Mononuclear cell (primary cell): Measurements from ENCODE around the gene SUMF1. TPM values are rescaled to one million over a fixed set of nuclear protein-coding genes. Genes with fewer than 3 reads are reported as not detected.

ENCODE experiments used
- H3K27me3 ChIP-seq: 2 replicates; pipeline ENCODE4 v1.6.0; 2011; ENCODE audit warnings: low read length, control low read depth; ENCODE audit not compliant: insufficient read depth
- H3K4me1 ChIP-seq: 2 replicates; pipeline ENCODE4 v1.5.1; 2011; ENCODE audit warnings: mild to moderate bottlenecking, low read length, control low read depth; ENCODE audit not compliant: insufficient read depth
- H3K4me3 ChIP-seq: 2 replicates; pipeline ENCODE4 v1.5.1; 2011; ENCODE audit warnings: mild to moderate bottlenecking, low read length, moderate library complexity
- H3K9me3 ChIP-seq: 2 replicates; pipeline ENCODE4 v1.5.1; 2011; ENCODE audit warnings: low read depth, mild to moderate bottlenecking, control low read depth, low read length
- total RNA-seq: library from RNA; depleted of rRNA; stranded (reverse); fragments of >200 nt; gene quantifications from one replicate; pipeline ENCODE4 v1.2.3, GENCODE V29; 2012

Gene SUMF1
- total RNA-seq, 1 donor, result 31.7 TPM

DNA sequence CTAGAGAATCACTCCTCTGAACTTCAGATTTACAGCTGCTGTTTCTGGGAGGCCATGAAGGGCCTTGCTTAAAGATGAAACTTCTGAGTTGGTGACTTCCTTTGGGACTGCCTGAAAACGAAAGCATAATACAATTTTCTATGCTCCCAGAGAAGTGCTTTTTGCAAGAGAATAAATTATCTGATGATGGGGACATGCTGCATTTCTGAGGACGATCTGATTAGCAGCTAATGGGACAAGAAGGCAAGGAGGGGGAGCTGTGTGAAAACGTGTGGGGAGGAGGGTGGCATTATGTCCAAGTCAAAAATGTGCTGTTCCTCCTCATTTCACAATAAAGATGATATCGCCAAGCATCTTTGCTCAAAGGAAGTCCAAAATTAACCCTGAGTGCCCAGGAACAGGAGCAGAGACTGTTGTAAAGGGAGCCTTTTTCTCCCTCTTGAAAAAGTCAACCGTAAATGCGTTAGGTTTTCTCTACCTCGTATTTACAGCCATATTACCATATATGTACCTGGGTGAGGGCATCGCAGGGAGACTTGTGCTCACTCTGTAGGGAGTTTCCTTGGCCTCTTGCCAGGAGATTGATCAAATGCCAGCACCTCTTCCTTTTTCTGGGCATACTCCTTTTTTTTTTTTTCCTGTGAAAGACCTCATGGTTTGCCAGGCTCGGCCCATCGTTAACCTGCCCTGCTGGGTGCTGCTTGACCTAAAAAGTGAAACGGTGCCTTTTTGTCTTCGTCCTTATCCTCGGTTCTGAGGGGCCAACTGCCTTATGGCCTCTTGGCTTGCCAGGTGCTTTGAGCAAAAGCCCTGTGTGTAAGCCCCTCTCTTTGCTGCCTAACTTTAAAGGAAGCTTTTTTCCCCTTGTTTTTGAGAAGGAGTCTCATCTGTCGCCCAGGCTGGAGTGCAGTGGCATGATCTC, 37.5 kb upstream of the SUMF1 start:
- H3K9me3 ChIP-seq, result no peaks in the 10 kb centered on the region
- H3K27me3 ChIP-seq, result no peaks in the 10 kb centered on the region
- peak overlapping the region; percentile 4 for H3K4me3 ChIP-seq
- peaks cover 55% of the 10 kb centered on the region for H3K4me1 ChIP-seq

DNA sequence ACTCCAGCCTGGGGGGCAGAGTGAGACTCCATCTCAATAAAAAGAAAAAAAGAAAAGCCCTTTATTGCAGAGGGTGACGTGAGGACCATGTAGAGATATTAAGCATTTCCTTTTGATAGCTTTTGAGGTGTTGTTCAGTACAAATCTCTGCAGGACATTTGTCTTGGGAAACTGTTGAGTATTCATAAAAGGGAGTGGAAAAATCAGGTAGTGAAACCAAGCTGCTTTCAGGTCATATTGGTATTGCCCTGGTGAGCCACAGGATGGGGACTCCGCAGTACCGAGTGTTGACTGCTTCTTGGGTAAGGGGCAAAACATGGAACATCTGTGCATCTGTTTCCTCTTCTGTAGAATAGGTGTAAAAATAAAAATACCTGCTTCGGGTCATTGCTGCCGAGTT, 36.0 kb upstream of the SUMF1 start:
- H3K4me1 ChIP-seq, result peaks cover 58% of the 10 kb centered on the region
- H3K27me3 ChIP-seq, result no peaks in the 10 kb centered on the region
- H3K9me3 ChIP-seq, result no peaks in the 10 kb centered on the region
- H3K4me3 ChIP-seq, result no peak overlapping the region

DNA sequence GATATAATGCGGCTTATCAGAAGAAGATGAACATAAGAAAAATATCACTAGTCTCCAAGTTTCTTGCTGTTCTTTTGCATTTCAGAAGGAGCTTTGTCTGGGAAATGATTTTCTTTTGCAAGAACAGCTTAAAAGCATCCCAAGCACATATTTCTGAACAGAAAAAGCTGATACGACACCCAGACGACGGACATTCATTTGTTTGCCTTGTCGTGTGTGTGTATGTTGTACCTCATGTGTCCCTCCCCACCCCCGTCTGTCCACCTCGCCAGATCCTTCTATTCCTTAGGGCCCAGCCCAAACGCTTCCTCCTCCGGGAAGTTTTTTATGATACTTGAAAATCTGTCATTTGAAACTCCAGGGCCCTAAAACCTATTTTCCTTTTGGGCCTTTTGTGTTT, 34.9 kb upstream of the SUMF1 start:
- peaks cover 46% of the 10 kb centered on the region for H3K4me1 ChIP-seq

DNA sequence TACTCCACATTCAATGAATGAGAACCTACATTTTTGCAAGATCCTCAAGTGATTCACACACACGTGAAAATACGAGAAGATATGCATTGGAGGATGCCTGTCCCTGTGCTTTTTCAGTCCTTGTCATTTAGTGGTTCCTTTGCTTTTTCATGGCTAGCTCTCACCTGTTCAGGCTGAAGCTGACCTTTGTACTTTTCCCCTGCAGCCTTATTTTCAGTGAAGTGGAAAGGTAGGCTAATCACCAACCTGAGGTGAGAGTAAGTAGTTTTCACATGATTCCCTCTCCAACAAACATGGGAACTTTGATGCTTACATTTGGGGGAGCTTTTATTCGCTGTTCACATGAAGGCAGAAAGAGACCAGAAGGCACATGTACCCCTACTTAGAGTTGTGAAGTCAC, 34.4 kb upstream of the SUMF1 start:
- no peaks in the 10 kb centered on the region for H3K27me3 ChIP-seq
- H3K9me3 ChIP-seq, result no peaks in the 10 kb centered on the region
- peaks cover 44% of the 10 kb centered on the region for H3K4me1 ChIP-seq
- H3K4me3 ChIP-seq, result no peak overlapping the region

More for the DNA sequence above, 34.9 kb upstream of the SUMF1 start:
- Histone ChIP-seq H3K9me3 (no peaks in the 10 kb centered on the region), H3K27me3 (no peaks in the 10 kb centered on the region), H3K4me3 (no peak overlapping the region)

DNA sequence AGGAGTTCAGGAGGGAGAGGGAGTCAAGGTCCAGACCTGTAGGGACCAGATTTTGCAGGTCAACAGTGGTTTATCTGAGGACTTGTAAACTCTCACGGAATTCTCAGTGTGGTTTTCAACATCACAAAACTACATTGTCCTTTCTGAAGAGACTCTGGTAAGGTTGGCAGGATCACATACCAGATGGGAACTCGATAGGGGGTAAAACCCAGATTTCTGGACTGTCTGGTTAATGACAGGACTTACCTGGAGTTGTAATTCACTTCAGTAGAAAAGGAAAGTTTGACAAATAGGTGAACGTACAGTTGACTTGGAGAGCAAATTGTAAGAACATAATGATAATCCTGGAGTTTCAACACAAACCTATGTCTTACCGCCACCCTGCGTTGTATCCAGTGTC, 31.4 kb upstream of the SUMF1 start:
- H3K9me3 ChIP-seq, result no peaks in the 10 kb centered on the region
- no peak overlapping the region for H3K4me3 ChIP-seq
- H3K4me1 ChIP-seq, result peaks cover 38% of the 10 kb centered on the region
- no peaks in the 10 kb centered on the region for H3K27me3 ChIP-seq

DNA sequence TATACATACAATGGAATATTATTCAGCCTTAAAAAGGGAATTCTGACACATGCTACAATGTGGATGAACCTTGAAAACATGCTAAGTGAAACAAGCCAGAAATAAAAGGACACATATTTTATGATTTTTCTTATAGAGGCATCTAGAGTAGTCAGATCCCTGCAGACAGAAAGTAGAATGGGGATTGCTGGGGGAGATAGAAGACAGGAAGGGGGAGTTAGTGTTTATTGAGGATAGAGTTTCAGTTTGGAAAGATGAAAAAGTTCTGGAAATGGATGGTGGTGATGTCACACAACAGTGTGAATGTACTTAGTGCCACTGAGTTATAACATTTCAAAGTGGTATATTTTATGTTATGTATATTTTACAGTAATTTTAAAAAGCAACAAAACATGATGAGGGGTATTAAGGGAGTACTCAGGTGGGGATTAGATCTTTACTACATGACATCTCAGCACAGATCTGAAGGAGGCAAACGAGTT, 30.8 kb upstream of the SUMF1 start:
- H3K4me3 ChIP-seq, result no peak overlapping the region
- H3K27me3 ChIP-seq, result no peaks in the 10 kb centered on the region
- H3K4me1 ChIP-seq, result peaks cover 32% of the 10 kb centered on the region
- no peaks in the 10 kb centered on the region for H3K9me3 ChIP-seq

DNA sequence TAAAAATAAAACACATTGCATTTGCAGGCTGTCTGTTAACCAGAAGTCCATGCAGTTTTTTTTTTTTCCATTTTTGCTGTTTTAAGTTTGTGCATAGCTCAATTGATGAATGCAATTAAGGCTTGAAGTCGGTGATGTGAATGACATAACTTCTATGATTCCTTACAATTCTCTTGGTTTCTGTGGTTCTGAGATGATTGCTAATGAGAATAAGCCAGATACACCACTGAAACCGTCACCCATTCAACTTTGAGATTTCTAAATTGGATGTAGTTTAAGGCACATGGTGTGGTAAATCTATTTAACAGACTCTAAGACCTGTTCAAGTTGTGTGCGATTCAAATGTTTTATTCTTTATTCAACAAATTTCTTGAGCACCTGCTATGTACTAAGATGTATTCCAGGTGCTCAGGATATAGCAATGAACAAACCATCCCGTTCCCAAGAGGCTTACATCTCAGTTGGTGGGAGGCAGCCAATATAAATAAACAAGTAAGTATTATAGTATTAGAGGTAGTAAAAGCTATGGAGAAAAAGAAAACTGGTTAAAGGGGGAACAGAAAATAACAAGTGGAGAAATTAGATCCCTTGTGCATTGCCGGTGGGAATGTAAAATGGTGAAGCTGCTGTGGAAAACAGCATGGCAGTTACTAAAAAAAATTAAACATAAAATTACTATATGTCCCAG, 30.1 kb upstream of the SUMF1 start:
- no peak overlapping the region for H3K4me3 ChIP-seq
- H3K27me3 ChIP-seq, result no peaks in the 10 kb centered on the region
- peaks cover 36% of the 10 kb centered on the region for H3K4me1 ChIP-seq
- no peaks in the 10 kb centered on the region for H3K9me3 ChIP-seq

DNA sequence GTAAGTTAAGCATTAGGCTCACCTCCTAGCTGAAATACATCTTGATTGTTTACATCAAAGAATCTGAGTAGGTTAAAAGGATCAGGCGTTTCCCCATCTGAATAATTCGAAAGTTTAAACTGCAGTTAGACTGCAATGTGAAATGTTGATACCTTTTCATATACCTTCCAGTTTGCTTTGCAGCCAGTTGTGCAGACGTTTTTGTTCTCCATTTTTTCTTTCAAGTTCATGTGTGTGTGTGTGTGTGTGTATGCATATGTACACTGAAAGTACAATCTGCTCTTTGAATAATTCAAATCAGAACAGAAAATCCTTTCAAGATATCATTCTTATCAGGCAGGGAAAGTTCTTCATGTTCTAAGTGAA, 29.0 kb upstream of the SUMF1 start:
- Histone ChIP-seq H3K9me3 (no peaks in the 10 kb centered on the region), H3K4me3 (no peak overlapping the region), H3K4me1 (peaks cover 42% of the 10 kb centered on the region), H3K27me3 (peaks cover 4% of the 10 kb centered on the region)

DNA sequence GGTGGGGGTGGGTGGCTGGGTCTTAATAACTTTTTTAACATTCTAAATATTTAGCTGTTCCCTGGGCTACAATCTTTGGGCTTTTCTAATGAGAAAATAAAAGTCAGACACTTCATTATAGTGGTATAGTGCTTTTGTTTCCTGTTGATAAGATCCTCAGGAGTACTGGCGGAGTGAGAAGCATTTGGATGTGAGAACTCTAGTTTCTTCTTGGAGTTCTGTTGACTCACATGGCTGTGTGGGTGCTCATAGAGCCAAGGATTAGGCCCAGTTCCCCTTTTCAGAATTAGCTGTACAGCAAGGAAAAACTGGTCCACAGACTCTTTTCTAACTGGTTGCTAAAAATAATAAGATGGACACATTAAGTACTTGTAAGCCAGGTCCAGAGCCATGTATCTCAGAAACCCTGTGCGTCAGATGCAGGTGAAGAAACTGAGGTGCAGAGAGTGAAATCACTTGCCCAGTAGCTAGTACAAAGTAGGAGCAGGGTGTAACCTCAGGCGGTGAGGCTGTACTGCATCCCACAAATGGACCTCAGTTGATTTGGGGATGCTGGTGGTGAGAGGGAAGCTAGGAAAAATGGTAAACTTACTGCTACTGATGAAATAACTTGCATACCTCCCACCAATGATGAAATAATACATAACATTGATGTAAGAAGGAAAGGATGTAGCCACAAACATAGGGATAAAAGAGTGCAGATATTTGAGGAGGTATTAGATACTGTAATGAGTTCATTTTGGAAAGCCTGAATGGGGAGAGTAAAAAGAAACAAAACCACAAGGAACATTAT, 28.4 kb upstream of the SUMF1 start:
- no peaks in the 10 kb centered on the region for H3K9me3 ChIP-seq
- H3K4me1 ChIP-seq, result peaks cover 42% of the 10 kb centered on the region
- H3K4me3 ChIP-seq, result peak overlapping the region; percentile 75
- peaks cover 4% of the 10 kb centered on the region for H3K27me3 ChIP-seq

DNA sequence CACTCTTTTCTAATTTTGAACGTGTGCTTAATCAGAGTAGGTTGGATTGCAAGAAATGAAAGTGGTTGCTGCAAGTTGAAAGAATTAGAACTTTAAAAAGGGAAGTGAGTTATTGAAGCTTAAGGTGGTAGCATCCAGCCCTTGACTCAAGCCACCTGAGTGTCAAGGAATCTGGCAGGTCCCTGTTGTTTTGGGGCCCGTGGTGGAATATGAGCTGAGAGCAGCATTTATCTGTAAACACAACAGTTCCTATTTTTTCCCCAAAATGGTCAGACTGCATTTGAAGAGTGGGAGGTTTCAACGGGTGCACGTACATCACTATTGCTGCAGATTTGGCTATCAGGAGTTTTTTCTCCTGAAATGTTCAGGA, 27.8 kb upstream of the SUMF1 start:
- Histone ChIP-seq H3K4me1 (peaks cover 42% of the 10 kb centered on the region), H3K27me3 (peaks cover 4% of the 10 kb centered on the region), H3K9me3 (no peaks in the 10 kb centered on the region), H3K4me3 (peak overlapping the region; percentile 75)

DNA sequence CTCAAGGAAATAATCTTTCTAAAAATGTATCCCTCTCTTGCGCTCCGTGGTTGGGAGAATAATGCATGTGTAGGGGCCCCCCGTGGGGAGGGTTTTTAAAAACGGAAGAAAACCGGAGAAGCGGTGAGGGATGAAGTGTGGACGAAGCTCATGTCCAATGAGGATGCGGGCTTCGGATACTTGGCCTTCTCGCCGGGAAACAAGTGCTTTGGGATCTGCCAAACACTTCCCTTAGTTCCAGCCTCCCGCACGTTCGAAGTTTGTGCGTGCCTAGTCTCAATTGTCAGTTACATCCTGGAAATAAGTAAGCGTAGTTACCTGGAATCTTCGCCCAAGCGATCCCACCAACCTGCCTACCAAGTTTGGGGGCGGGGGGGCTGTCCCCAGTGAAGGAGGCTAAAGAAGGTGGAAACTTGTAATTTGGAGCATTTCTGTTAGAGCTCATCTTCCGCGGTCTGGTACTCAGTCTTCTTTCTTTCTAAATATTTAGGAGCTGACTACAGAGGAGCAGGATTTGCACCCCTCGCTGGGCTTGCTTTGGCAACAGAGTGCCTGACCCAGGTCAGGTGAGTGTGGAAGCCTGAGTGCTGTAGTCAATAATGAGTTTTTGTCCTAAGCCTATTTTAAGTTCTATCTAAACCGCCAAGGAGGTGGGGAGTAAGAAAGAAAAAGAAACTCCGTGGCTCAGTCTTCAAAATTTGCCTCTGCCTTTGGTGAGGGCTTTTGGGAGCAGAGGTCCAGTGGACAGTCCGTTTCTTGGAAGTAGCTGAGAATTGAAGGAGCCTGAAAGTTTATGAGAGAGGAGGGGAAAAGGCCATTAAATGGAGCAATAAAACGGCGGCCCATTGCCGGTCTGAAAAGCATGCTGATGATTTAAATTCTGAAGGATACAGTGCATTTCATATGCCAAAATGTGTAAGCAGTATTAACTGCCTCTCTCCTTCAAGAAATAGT, 27.1 kb upstream of the SUMF1 start:
- H3K27me3 ChIP-seq, result peaks cover 4% of the 10 kb centered on the region
- H3K9me3 ChIP-seq, result no peaks in the 10 kb centered on the region
- H3K4me3 ChIP-seq, result peak overlapping the region; percentile 75
- H3K4me1 ChIP-seq, result peaks cover 42% of the 10 kb centered on the region

DNA sequence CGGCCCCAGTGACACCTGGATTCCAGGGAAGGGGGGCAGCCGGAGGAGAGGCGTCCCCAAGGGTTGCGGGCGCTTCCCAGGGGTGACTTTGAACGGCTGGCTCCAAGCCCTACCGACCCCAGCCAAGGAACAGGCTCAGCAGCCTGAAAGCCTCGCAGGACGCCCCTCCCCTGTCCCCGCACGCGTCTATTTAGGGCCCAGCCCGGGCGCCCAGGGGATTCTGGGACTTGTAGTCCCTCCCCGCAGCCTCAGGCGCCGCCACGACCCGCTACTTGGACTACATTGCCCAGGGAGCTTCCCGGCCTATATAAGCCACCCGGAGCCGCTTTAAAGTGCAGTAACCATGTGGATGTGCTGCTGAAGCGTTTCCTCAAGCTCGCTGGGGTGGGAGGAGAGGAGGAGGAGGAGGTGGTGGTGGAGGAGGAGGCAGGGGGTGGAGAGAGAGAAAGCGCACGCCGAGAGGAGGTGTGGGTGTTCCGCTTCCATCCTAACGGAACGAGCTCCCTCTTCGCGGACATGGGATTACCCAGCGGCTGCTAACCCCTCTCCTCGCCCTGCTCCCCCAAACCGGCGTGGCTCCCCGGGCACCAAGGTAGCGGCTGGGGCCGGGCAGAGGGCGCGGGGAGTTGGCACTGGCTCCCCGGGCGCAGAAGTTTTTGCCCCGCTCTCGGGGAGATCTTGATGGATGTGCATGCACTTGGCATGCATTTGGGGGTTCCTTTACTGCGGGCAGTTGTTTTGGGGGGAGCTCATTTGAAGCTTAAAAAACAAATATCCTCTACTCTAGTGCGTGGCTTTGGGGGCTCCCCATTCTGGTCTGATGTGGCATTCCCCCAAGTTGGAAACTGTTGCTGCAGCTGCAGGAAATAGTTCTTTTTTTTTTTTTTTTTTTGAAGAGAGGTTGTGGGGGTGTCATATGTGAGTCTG, 26.2 kb upstream of the SUMF1 start, which contains the start of gene ITPR1:
Gene ITPR1 (plus strand): TSS at position 335 of the 927 bp plus-strand sequence. CDS start 23,144 bp downstream, outside the sequence.
- H3K27me3 ChIP-seq, result peaks cover 4% of the 10 kb centered on the region
- H3K4me1 ChIP-seq, result peaks cover 40% of the 10 kb centered on the region
- H3K9me3 ChIP-seq, result no peaks in the 10 kb centered on the region
- H3K4me3 ChIP-seq, result peak within 1 kb of the TSS; percentile 75
